ENCODE results near the gene LRP2.

DNA sequence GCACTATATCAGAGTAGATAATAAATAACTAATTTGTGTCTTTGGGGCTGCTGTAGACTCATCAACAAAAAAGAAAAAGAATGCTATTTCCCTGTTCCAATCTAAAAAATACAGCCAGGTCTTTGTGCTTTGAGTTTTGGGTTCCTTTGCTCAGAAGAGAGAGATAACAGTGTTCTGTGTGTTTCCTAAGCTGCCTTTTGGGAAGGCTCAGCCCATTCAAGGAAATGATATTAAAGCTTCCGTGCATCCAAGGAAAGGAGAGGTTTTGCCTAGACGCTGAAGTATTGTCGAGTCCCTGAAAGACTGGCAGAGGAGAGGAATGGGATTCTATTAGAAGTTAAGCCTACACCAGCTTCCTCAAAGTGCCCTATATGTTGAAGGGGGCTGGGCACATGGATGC lies 25.8 kb upstream of the LRP2 start:
- no peak for TF ChIP-seq POLR2A (IDR thresholded peaks at IDR 0.05)
- TF ChIP-seq, protein P1, sequence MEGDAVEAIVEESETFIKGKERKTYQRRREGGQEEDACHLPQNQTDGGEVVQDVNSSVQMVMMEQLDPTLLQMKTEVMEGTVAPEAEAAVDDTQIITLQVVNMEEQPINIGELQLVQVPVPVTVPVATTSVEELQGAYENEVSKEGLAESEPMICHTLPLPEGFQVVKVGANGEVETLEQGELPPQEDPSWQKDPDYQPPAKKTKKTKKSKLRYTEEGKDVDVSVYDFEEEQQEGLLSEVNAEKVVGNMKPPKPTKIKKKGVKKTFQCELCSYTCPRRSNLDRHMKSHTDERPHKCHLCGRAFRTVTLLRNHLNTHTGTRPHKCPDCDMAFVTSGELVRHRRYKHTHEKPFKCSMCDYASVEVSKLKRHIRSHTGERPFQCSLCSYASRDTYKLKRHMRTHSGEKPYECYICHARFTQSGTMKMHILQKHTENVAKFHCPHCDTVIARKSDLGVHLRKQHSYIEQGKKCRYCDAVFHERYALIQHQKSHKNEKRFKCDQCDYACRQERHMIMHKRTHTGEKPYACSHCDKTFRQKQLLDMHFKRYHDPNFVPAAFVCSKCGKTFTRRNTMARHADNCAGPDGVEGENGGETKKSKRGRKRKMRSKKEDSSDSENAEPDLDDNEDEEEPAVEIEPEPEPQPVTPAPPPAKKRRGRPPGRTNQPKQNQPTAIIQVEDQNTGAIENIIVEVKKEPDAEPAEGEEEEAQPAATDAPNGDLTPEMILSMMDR (IDR thresholded peaks at IDR 0.05 in 4 of 5, conservative IDR thresholded peaks at IDR 0.05 in 1 of 5), result no peak
